HEK293 (cell line): ENCODE results near the gene IER3IP1.

Source experiments
- CTCF ChIA-PET: fragments of 350-600 bp; formaldehyde crosslinking; extraction: SDS; loops from one replicate; lab custom pipeline; 2021; ENCODE audit warnings: antibody characterized with exemption; lab: Yijun Ruan, JAX
- POLR2A ChIA-PET: fragments of 300-600 bp; formaldehyde crosslinking; extraction: SDS; loops from one replicate; lab custom pipeline; 2020; ENCODE audit warnings: antibody characterized with exemption, inconsistent platforms; lab: Yijun Ruan, JAX
- H3K27ac ChIP-seq: fragments of 200-500 bp; sonication (Bioruptor generic); 2 replicates; pipeline ENCODE4 v1.5.1; 2014; ENCODE audit warnings: low read depth, low read length, control low read depth, inconsistent platforms; ENCODE audit errors: extremely low read depth
- H3K36me3 ChIP-seq, 2 experiments: fragments of 200-500 bp in 1 of 2; sonication (Bioruptor generic) in 1 of 2; 1 replicate in 1 of 2; 2 replicates in 1 of 2; pipeline ENCODE4 v1.5.1; 2014 to 2017; ENCODE audit warnings: inconsistent platforms in 2 of 2, low read length in 2 of 2; ENCODE audit not compliant: control insufficient read depth in 2 of 2, insufficient read depth in 1 of 2
- H3K4me1 ChIP-seq: fragments of 200-500 bp; sonication (Bioruptor generic); 2 replicates; pipeline ENCODE4 v1.5.1; 2014; ENCODE audit warnings: mild to moderate bottlenecking, low read length, inconsistent platforms; ENCODE audit not compliant: control insufficient read depth, insufficient read depth
- H3K4me3 ChIP-seq: 2 replicates; pipeline ENCODE4 v1.5.1; 2011; ENCODE audit warnings: low read depth, mild to moderate bottlenecking, control low read depth, low read length, moderate library complexity
- H3K9me3 ChIP-seq: fragments of 200-500 bp; sonication (Bioruptor generic); 2 replicates; pipeline ENCODE4 v1.5.1; 2014; ENCODE audit warnings: low read depth, low read length, inconsistent platforms; ENCODE audit not compliant: control insufficient read depth, insufficient read depth
- AEBP2 ChIP-seq: fragments of 450-650 bp; formaldehyde crosslinking; IDR thresholded peaks from 2 replicates; pipeline ENCODE4 v1.5.1; 2016; ENCODE audit warnings: missing biosample characterization, missing genetic modification characterization, borderline replicate concordance
- BCL11A ChIP-seq: fragments of 450-650 bp; formaldehyde crosslinking; IDR thresholded peaks from 2 replicates; pipeline ENCODE4 v1.5.1; 2016; ENCODE audit warnings: low read depth, missing biosample characterization, missing genetic modification characterization
- KLF8 ChIP-seq: fragments of 450-650 bp; formaldehyde crosslinking; IDR thresholded peaks from 2 replicates; pipeline ENCODE4 v1.5.1; 2016; ENCODE audit warnings: missing biosample characterization, missing genetic modification characterization
- MEIS1 ChIP-seq: sonication (generic); formaldehyde crosslinking; IDR thresholded peaks from 2 replicates; pipeline ENCODE4 v1.8.1; 2022; ENCODE audit warnings: missing genetic modification reagents, mild to moderate bottlenecking, borderline replicate concordance
- PRDM1 ChIP-seq: fragments of 450-650 bp; formaldehyde crosslinking; IDR thresholded peaks from 2 replicates; pipeline ENCODE4; 2016; ENCODE audit warnings: missing biosample characterization, missing genetic modification characterization
- REPIN1 ChIP-seq: fragments of 450-650 bp; formaldehyde crosslinking; IDR thresholded peaks from 2 replicates; pipeline ENCODE4 v1.5.1; 2017; ENCODE audit warnings: missing biosample characterization, missing genetic modification characterization, low read depth
- WT1 ChIP-seq: fragments of 450-650 bp; formaldehyde crosslinking; IDR thresholded peaks from 2 replicates; pipeline ENCODE4 v1.5.1; 2016; ENCODE audit warnings: missing biosample characterization, missing genetic modification characterization
- ZFHX2 ChIP-seq: fragments of 450-650 bp; formaldehyde crosslinking; conservative IDR thresholded peaks from 2 replicates; pipeline ENCODE4 v1.5.1; 2016; ENCODE audit warnings: missing biosample characterization, missing genetic modification characterization
- ZNF202 ChIP-seq: fragments of 450-650 bp; formaldehyde crosslinking; IDR thresholded peaks from 2 replicates; pipeline ENCODE4 v1.5.1; 2016; ENCODE audit warnings: missing biosample characterization, missing genetic modification characterization, borderline replicate concordance
- ZNF221 ChIP-seq: fragments of 450-650 bp; formaldehyde crosslinking; IDR thresholded peaks from 2 replicates; pipeline ENCODE4 v1.5.1; 2017; ENCODE audit warnings: missing biosample characterization, missing genetic modification characterization, borderline replicate concordance
- ZNF23 ChIP-seq: fragments of 450-650 bp; formaldehyde crosslinking; IDR thresholded peaks from 2 replicates; pipeline ENCODE4 v1.5.1; 2016; ENCODE audit warnings: missing biosample characterization, missing genetic modification characterization, borderline replicate concordance
- ZNF302 ChIP-seq: fragments of 450-650 bp; formaldehyde crosslinking; IDR thresholded peaks from 2 replicates; pipeline ENCODE4 v1.5.1; 2016; ENCODE audit warnings: missing biosample characterization, missing genetic modification characterization, low read depth
- ZNF366 ChIP-seq: fragments of 450-650 bp; formaldehyde crosslinking; conservative IDR thresholded peaks from 2 replicates; pipeline ENCODE4 v1.5.1; 2016; ENCODE audit warnings: missing biosample characterization, missing genetic modification characterization
- ZNF37A ChIP-seq: fragments of 450-650 bp; IDR thresholded peaks from 2 replicates; pipeline ENCODE4 v1.5.1; 2018; ENCODE audit warnings: missing biosample characterization, missing genetic modification characterization
- ZNF423 ChIP-seq: fragments of 450-650 bp; formaldehyde crosslinking; IDR thresholded peaks from 2 replicates; pipeline ENCODE4 v1.5.1; 2016; ENCODE audit warnings: missing biosample characterization, missing genetic modification characterization
- ZNF48 ChIP-seq: fragments of 450-650 bp; formaldehyde crosslinking; IDR thresholded peaks from 2 replicates; pipeline ENCODE4 v1.5.1; 2016; ENCODE audit warnings: missing biosample characterization, missing genetic modification characterization
- ZNF514 ChIP-seq: fragments of 450-650 bp; formaldehyde crosslinking; IDR thresholded peaks from 2 replicates; pipeline ENCODE4 v1.5.1; 2016; ENCODE audit warnings: missing biosample characterization, missing genetic modification characterization
- ZNF555 ChIP-seq: fragments of 450-650 bp; formaldehyde crosslinking; conservative IDR thresholded peaks from 2 replicates; pipeline ENCODE4 v1.5.1; 2017; ENCODE audit warnings: missing biosample characterization, mild to moderate bottlenecking, missing genetic modification characterization, inconsistent platforms
- ZNF561 ChIP-seq: fragments of 450-650 bp; IDR thresholded peaks from 2 replicates; pipeline ENCODE4 v1.5.1; 2018; ENCODE audit warnings: missing biosample characterization, missing genetic modification characterization, borderline replicate concordance
- ZNF580 ChIP-seq: fragments of 450-650 bp; formaldehyde crosslinking; IDR thresholded peaks from 2 replicates; pipeline ENCODE4 v1.5.1; 2016; ENCODE audit warnings: missing biosample characterization, missing genetic modification characterization
- ZNF707 ChIP-seq: fragments of 450-650 bp; formaldehyde crosslinking; IDR thresholded peaks from 2 replicates; pipeline ENCODE4 v1.5.1; 2016; ENCODE audit warnings: missing biosample characterization, missing genetic modification characterization
- ZNF76 ChIP-seq: fragments of 450-650 bp; formaldehyde crosslinking; IDR thresholded peaks from 2 replicates; pipeline ENCODE4; 2016; ENCODE audit warnings: low read depth, missing biosample characterization, missing genetic modification characterization, borderline replicate concordance
- TF ChIP-seq, protein P1 (sequence below): fragments of 450-650 bp; formaldehyde crosslinking; IDR thresholded peaks from 2 replicates; pipeline ENCODE4 v1.5.1; 2017; ENCODE audit warnings: missing biosample characterization, mild to moderate bottlenecking, missing genetic modification characterization, moderate library complexity
- TF ChIP-seq, protein P2 (sequence below): IDR thresholded peaks from 2 replicates; pipeline ENCODE4 v1.6.1; 2011; ENCODE audit warnings: mild to moderate bottlenecking, low read depth, low read length, borderline replicate concordance
- TF ChIP-seq, protein P3 (sequence below): fragments of 450-650 bp; formaldehyde crosslinking; IDR thresholded peaks from 2 replicates; pipeline ENCODE4 v1.5.1; 2017; ENCODE audit warnings: missing biosample characterization, missing genetic modification characterization
- TF ChIP-seq, protein P4 (sequence below): fragments of 450-650 bp; IDR thresholded peaks from 2 replicates; pipeline ENCODE4 v1.5.1; 2018; ENCODE audit warnings: missing biosample characterization, mild to moderate bottlenecking, missing genetic modification characterization

IER3IP1 gene

GRCh38 chr18:47150824-47151366 is 25.3 kb downstream of the IER3IP1 start:
- Histone ChIP-seq H3K36me3 (peaks cover 7 to 19% of the 10 kb centered on the region in 2 experiments), H3K9me3 (no peaks in the 10 kb centered on the region), H3K4me1 (peaks cover 9% of the 10 kb centered on the region), H3K4me3 (peak overlapping the region; percentile 75), H3K27ac (peak overlapping the region; percentile 62)
- TF ChIP-seq ZNF76 (tag by site-specific recombination) (no peak), KLF8 (tag by site-specific recombination) (no peak), ZNF366 (tag by site-specific recombination) (peak; percentile 20; the same call in 1 of the 2 replicates), ZNF555 (tag by site-specific recombination) (no peak), WT1 (tag by site-specific recombination) (0 out of 2 replicates have a peak, but pooled peaks have one; percentile 5), PRDM1 (tag by site-specific recombination) (peak; percentile 32; the same call in 1 of the 2 replicates), ZNF561 (no peak), ZNF48 (tag by site-specific recombination) (no peak)
- CTCF ChIA-PET = interaction anchor here (0.7 to 1.5 kb wide), 4 partner anchors 17 to 1105 kb away, joined by 3 to 5 read pairs (median 3); no protein-coding TSS in a partner anchor
- POLR2A ChIA-PET = interaction anchor here (0.6 to 2.4 kb wide), 14 partner anchors 8 to 737 kb away, joined by 3 to 14 read pairs (median 9); no protein-coding TSS in a partner anchor

- POLR2A ChIA-PET = interaction anchor here (0.6 to 2.4 kb wide), 22 partner anchors 9 to 738 kb away, joined by 3 to 14 read pairs (median 4); partner anchors contain the start of genes KATNAL2 and PIAS2
- CTCF ChIA-PET = interaction anchor here (0.6 to 1.5 kb wide), 5 partner anchors 17 to 1105 kb away, joined by 3 to 5 read pairs (median 3); no protein-coding TSS in a partner anchor
- TF ChIP-seq AEBP2 (tag by site-specific recombination) = no peak
- 0 out of 2 replicates have a peak, but pooled peaks have one; percentile 65 for TF ChIP-seq ZNF580 (tag by site-specific recombination)
- TF ChIP-seq ZNF514 (tag by site-specific recombination) = no peak
- TF ChIP-seq MEIS1 = no peak
- TF ChIP-seq ZNF221 (tag by site-specific recombination) = no peak
- TF ChIP-seq BCL11A = no peak
- TF ChIP-seq, protein P1, sequence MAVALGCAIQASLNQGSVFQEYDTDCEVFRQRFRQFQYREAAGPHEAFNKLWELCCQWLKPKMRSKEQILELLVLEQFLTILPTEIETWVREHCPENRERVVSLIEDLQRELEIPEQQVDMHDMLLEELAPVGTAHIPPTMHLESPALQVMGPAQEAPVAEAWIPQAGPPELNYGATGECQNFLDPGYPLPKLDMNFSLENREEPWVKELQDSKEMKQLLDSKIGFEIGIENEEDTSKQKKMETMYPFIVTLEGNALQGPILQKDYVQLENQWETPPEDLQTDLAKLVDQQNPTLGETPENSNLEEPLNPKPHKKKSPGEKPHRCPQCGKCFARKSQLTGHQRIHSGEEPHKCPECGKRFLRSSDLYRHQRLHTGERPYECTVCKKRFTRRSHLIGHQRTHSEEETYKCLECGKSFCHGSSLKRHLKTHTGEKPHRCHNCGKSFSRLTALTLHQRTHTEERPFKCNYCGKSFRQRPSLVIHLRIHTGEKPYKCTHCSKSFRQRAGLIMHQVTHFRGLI = no peak
- TF ChIP-seq ZNF202 = no peak
- TF ChIP-seq, protein P2, sequence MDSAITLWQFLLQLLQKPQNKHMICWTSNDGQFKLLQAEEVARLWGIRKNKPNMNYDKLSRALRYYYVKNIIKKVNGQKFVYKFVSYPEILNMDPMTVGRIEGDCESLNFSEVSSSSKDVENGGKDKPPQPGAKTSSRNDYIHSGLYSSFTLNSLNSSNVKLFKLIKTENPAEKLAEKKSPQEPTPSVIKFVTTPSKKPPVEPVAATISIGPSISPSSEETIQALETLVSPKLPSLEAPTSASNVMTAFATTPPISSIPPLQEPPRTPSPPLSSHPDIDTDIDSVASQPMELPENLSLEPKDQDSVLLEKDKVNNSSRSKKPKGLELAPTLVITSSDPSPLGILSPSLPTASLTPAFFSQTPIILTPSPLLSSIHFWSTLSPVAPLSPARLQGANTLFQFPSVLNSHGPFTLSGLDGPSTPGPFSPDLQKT = no peak
- no peak for TF ChIP-seq ZNF23 (tag by site-specific recombination)
- TF ChIP-seq ZNF302 = no peak
- no peak for TF ChIP-seq ZNF423 (tag by site-specific recombination)
- TF ChIP-seq, protein P3, sequence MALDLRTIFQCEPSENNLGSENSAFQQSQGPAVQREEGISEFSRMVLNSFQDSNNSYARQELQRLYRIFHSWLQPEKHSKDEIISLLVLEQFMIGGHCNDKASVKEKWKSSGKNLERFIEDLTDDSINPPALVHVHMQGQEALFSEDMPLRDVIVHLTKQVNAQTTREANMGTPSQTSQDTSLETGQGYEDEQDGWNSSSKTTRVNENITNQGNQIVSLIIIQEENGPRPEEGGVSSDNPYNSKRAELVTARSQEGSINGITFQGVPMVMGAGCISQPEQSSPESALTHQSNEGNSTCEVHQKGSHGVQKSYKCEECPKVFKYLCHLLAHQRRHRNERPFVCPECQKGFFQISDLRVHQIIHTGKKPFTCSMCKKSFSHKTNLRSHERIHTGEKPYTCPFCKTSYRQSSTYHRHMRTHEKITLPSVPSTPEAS (tag by site-specific recombination) = 0 out of 2 replicates have a peak, but pooled peaks have one; percentile 12
- TF ChIP-seq ZFHX2 (tag by site-specific recombination) = no peak; the same call in 1 of the 2 replicates
- TF ChIP-seq ZNF707 (tag by site-specific recombination) = no peak
- no peak for TF ChIP-seq REPIN1 (tag by site-specific recombination)
- TF ChIP-seq, protein P4, sequence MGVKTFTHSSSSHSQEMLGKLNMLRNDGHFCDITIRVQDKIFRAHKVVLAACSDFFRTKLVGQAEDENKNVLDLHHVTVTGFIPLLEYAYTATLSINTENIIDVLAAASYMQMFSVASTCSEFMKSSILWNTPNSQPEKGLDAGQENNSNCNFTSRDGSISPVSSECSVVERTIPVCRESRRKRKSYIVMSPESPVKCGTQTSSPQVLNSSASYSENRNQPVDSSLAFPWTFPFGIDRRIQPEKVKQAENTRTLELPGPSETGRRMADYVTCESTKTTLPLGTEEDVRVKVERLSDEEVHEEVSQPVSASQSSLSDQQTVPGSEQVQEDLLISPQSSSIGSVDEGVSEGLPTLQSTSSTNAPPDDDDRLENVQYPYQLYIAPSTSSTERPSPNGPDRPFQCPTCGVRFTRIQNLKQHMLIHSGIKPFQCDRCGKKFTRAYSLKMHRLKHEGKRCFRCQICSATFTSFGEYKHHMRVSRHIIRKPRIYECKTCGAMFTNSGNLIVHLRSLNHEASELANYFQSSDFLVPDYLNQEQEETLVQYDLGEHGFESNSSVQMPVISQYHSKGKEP = no peak
- no peak for TF ChIP-seq ZNF37A (tag by site-specific recombination)
Observed at GRCh38 chr18:47150029-47150823, 25.9 kb downstream of the IER3IP1 start, which contains the start of gene HDHD2. HDHD2 (minus strand) TSS chr18:47150500; CDS start chr18:47136439, 14,061 bp downstream.

More at GRCh38 chr18:47150029-47150823, 25.9 kb downstream of the IER3IP1 start, which contains the start of gene HDHD2:
- peak within 1 kb of the TSS; percentile 75 for H3K4me3 ChIP-seq
- peaks cover 9% of the 10 kb centered on the region for H3K4me1 ChIP-seq
- H3K9me3 ChIP-seq = no peaks in the 10 kb centered on the region
- H3K27ac ChIP-seq = peak within 1 kb of the TSS; percentile 62
- H3K36me3 ChIP-seq = peaks cover 8 to 18% of the 10 kb centered on the region in 2 experiments
